Activated gamma-delta T cell (primary cell): ENCODE results near the gene GSDME.

Experiments
- DNase-seq: peaks from one replicate; lab custom pipeline; 2025; lab: John Stamatoyannopoulos, UW

GSDME gene

GRCh38 chr7:24652251-24652939, 104.9 kb downstream of the GSDME start:
- no peak for DNase-seq
